Measurements from ENCODE around the gene NFATC2IP. TPM values are rescaled to one million over a fixed set of nuclear protein-coding genes. Genes with fewer than 3 reads are reported as not detected.

The NFATC2IP gene
- total and polyA plus RNA-seq, 2 of the 13 experiments (the other 11 are each of a cell fraction or from before 2014, with no cell fraction given): 32.1 to 48.5 TPM

DNA sequence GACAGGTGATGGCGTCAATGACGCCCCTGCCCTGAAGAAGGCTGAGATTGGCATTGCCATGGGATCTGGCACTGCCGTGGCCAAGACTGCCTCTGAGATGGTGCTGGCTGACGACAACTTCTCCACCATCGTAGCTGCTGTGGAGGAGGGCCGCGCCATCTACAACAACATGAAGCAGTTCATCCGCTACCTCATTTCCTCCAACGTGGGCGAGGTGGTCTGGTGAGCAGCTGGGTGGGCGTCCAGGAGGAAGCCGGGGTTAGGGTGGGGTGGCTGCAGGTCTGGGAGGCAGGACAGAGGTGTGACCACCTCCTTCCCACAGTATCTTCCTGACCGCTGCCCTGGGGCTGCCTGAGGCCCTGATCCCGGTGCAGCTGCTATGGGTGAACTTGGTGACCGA, 48.9 kb upstream of the NFATC2IP start (continued):
- TF ChIP-seq, protein P1, sequence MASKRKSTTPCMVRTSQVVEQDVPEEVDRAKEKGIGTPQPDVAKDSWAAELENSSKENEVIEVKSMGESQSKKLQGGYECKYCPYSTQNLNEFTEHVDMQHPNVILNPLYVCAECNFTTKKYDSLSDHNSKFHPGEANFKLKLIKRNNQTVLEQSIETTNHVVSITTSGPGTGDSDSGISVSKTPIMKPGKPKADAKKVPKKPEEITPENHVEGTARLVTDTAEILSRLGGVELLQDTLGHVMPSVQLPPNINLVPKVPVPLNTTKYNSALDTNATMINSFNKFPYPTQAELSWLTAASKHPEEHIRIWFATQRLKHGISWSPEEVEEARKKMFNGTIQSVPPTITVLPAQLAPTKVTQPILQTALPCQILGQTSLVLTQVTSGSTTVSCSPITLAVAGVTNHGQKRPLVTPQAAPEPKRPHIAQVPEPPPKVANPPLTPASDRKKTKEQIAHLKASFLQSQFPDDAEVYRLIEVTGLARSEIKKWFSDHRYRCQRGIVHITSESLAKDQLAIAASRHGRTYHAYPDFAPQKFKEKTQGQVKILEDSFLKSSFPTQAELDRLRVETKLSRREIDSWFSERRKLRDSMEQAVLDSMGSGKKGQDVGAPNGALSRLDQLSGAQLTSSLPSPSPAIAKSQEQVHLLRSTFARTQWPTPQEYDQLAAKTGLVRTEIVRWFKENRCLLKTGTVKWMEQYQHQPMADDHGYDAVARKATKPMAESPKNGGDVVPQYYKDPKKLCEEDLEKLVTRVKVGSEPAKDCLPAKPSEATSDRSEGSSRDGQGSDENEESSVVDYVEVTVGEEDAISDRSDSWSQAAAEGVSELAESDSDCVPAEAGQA (IDR thresholded peaks at IDR 0.05; ENCODE audit: low read depth): no peak
- TF ChIP-seq, protein P1 (CRISPR knock-in tag; IDR thresholded peaks at IDR 0.05; ENCODE audit: borderline replicate concordance): no peak
- no peak for TF ChIP-seq NR2C2 (CRISPR knock-in tag; IDR thresholded peaks at IDR 0.05; ENCODE audit: borderline replicate concordance)
- no peak for TF ChIP-seq ZNF160 (CRISPR knock-in tag; IDR thresholded peaks at IDR 0.05)
- TF ChIP-seq GLI4 (CRISPR knock-in tag; IDR thresholded peaks at IDR 0.05; ENCODE audit: borderline replicate concordance): no peak
- TF ChIP-seq ZNF629 (CRISPR knock-in tag; conservative IDR thresholded peaks at IDR 0.05): no peak
- no peak for TF ChIP-seq ZNF510 (CRISPR knock-in tag; IDR thresholded peaks at IDR 0.05; ENCODE audit: low read depth)
- TF ChIP-seq ZMYM4 (CRISPR knock-in tag; IDR thresholded peaks at IDR 0.05): no peak
- TF ChIP-seq NAIF1 (CRISPR knock-in tag; IDR thresholded peaks at IDR 0.05; ENCODE audit: borderline replicate concordance): no peak
- TF ChIP-seq, protein P2, sequence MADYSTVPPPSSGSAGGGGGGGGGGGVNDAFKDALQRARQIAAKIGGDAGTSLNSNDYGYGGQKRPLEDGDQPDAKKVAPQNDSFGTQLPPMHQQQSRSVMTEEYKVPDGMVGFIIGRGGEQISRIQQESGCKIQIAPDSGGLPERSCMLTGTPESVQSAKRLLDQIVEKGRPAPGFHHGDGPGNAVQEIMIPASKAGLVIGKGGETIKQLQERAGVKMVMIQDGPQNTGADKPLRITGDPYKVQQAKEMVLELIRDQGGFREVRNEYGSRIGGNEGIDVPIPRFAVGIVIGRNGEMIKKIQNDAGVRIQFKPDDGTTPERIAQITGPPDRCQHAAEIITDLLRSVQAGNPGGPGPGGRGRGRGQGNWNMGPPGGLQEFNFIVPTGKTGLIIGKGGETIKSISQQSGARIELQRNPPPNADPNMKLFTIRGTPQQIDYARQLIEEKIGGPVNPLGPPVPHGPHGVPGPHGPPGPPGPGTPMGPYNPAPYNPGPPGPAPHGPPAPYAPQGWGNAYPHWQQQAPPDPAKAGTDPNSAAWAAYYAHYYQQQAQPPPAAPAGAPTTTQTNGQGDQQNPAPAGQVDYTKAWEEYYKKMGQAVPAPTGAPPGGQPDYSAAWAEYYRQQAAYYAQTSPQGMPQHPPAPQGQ (CRISPR knock-in tag; IDR thresholded peaks at IDR 0.05; ENCODE audit: borderline replicate concordance): no peak
- no peak for TF ChIP-seq STAT5B (CRISPR knock-in tag; IDR thresholded peaks at IDR 0.05)

Data from HepG2 (cell line).